Left ventricle myocardium inferior (tissue), 1 donor: ENCODE data around the gene C5orf24. TPM values are rescaled to one million over a fixed set of nuclear protein-coding genes. Genes with fewer than 3 reads are reported as not detected.

Experiments used
- DNase-seq: peaks from one replicate; pipeline ENCODE4 v3.0.0-alpha.2; 2020
- H3K27ac ChIP-seq: fragments of 200-600 bp; replicated peaks from 2 replicates; pipeline ENCODE4 v1.8.0; 2021
- H3K27me3 ChIP-seq: fragments of 200-600 bp; 2 replicates; pipeline ENCODE4 v1.8.0; 2021; ENCODE audit warnings: low read depth
- H3K36me3 ChIP-seq: fragments of 200-600 bp; 2 replicates; pipeline ENCODE4 v1.8.0; 2021
- H3K4me1 ChIP-seq: fragments of 200-600 bp; 2 replicates; pipeline ENCODE4 v1.8.0; 2021
- H3K4me3 ChIP-seq: fragments of 200-600 bp; 2 replicates; pipeline ENCODE4 v1.8.0; 2021; ENCODE audit warnings: mild to moderate bottlenecking, moderate library complexity
- H3K9me3 ChIP-seq: fragments of 200-600 bp; replicated peaks from 2 replicates; pipeline ENCODE4 v1.8.0; 2021
- CTCF ChIP-seq: fragments of 200-600 bp; IDR thresholded peaks from 2 replicates; pipeline ENCODE4 v1.8.0; 2021; ENCODE audit warnings: antibody characterized with exemption, mild to moderate bottlenecking, borderline replicate concordance
- intact Hi-C: fragments of 100-400 bp; cut with micrococcal nuclease; formaldehyde crosslinking; loops from one replicate; pipeline ENCODE4 v1.11.0; 2022
- total RNA-seq: library from RNA; stranded (reverse); fragmentation: NEBNext Ultra II Directional; extraction: Animal tissue kit (Norgen Biotek cat#: 25700); gene quantifications from one replicate; pipeline ENCODE4 v1.2.1, GENCODE V29; 2021
- donor health status: DM: no; HTN: yes; CAD: no; lungs with severe emphysema.

Gene C5orf24
- total RNA-seq, 1 donor from 2014 or later: 24.9 TPM

- no peak for TF ChIP-seq CTCF
- no peak for DNase-seq
- intact Hi-C loops: no loop called here
- peaks cover 26% of the 10 kb centered on the region for H3K36me3 ChIP-seq
- no peaks in the 10 kb centered on the region for H3K9me3 ChIP-seq
- H3K4me1 ChIP-seq: peaks cover 18% of the 10 kb centered on the region
- no peaks in the 10 kb centered on the region for H3K27me3 ChIP-seq
- no peak overlapping the region for H3K27ac ChIP-seq
- no peak overlapping the region for H3K4me3 ChIP-seq
Observed at GRCh38 chr5:134902071-134902801, 56.5 kb downstream of the C5orf24 start.

GRCh38 chr5:134904610-134905245 is 59.0 kb downstream of the C5orf24 start, which contains the start of gene PCBD2:
TSS of gene PCBD2 (plus strand) at chr5:134905131. CDS start at chr5:134905140, 9 bp downstream.
- DNase-seq: peak; percentile 92
- intact Hi-C loops: no loop called here
- no peaks in the 10 kb centered on the region for H3K9me3 ChIP-seq

GRCh38 chr5:134905246-134905996 is 59.7 kb downstream of the C5orf24 start:
- Histone ChIP-seq H3K27ac (peak overlapping the region; percentile 99), H3K4me1 (peaks cover 18% of the 10 kb centered on the region), H3K27me3 (no peaks in the 10 kb centered on the region), H3K36me3 (peaks cover 6% of the 10 kb centered on the region), H3K4me3 (peak overlapping the region; percentile 79), H3K9me3 (no peaks in the 10 kb centered on the region)
- intact Hi-C loops: no loop called here
- DNase-seq: no peak
- peak; percentile 86 for TF ChIP-seq CTCF

More at GRCh38 chr5:134904610-134905245, 59.0 kb downstream of the C5orf24 start, which contains the start of gene PCBD2:
- Histone ChIP-seq H3K27ac (peak within 1 kb of the TSS; percentile 99), H3K27me3 (no peaks in the 10 kb centered on the region), H3K4me1 (peaks cover 18% of the 10 kb centered on the region), H3K36me3 (peaks cover under 1% of the 10 kb centered on the region), H3K4me3 (peak within 1 kb of the TSS; percentile 79)
- peak; percentile 94 for TF ChIP-seq CTCF

- intact Hi-C loops: no loop called here
- no peak overlapping the region for H3K4me3 ChIP-seq
- no peak overlapping the region for H3K27ac ChIP-seq
- TF ChIP-seq CTCF: no peak
- H3K36me3 ChIP-seq: peaks cover 20% of the 10 kb centered on the region
- DNase-seq: no peak
- no peaks in the 10 kb centered on the region for H3K9me3 ChIP-seq
- no peaks in the 10 kb centered on the region for H3K27me3 ChIP-seq
- H3K4me1 ChIP-seq: peaks cover 22% of the 10 kb centered on the region
Observed at GRCh38 chr5:134906811-134907210, 61.0 kb downstream of the C5orf24 start.

Other genes starting within 250 kb of the C5orf24 start
- gene SAR1B, start 213.1 kb upstream of the C5orf24 start, total RNA-seq: 93.5 TPM
- 7.5 TPM for gene SEC24A, start 197.2 kb upstream of the C5orf24 start, total RNA-seq
- 20.2 TPM for gene CAMLG, start 107.4 kb upstream of the C5orf24 start, total RNA-seq
- gene DDX46, start 87.2 kb upstream of the C5orf24 start, total RNA-seq: 24.4 TPM
- 49.5 TPM for gene TXNDC15, start 28.4 kb downstream of the C5orf24 start, total RNA-seq
- 26.3 TPM for gene PCBD2, start 59.2 kb downstream of the C5orf24 start, total RNA-seq
- 0.49 TPM for gene CATSPER3, start 121.9 kb downstream of the C5orf24 start, total RNA-seq
- not detected for gene PITX1, start 188.3 kb downstream of the C5orf24 start, total RNA-seq